ENCODE results near the gene GOLGA6L7.
"Not testable (repeated sequence)": the region's sequence is repeated elsewhere in the genome, so short reads cannot be mapped to it uniquely, and the experiment has no call there.

Gene GOLGA6L7

GRCh38 chr15:28844147-28844546 lies 4.3 kb downstream of the GOLGA6L7 start:
- DNase-seq (ENCODE audit: low read depth), result not testable (repeated sequence)

DNA sequence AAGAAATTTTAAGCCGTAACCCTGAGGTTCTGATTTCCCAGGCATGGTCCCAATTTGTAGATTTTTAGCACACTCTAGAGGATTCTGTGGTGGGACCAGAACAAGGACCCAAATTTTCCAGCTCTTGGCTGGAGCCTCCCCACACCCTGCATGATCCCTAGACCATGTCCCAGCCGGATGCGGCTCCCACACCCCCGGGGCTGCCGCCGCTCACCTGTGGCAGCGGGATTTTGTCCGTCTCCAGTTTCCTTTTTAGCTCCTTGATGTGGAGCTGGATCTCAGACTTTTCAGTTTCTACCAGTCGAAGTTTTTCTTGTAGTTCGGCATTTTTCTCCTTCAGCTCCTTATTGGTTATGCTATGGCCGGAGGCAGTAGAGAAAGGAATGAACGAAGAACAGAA lies 4.9 kb downstream of the GOLGA6L7 start:
- not testable (repeated sequence) for DNase-seq (ENCODE audit: low read depth)

DNA sequence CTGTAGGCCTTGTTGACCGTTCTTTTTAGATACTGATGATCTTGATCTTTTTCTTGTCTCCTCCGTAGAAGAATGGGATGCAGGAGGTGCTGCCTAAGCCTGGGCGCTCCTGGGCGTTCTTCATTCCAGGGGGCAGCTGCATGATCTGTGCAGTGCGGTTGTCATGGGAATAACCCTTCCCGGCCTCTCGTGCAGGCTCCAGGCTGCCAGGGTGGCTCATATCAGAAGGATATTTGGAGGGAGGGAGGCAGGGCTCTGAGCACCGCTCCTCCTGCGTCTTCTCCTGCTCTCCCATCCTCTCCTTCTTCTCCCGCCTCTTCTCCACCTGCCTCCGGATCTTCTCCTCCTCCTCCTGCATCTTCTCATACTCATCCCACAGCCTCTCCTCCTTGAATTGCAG lies 6.2 kb downstream of the GOLGA6L7 start:
- not testable (repeated sequence) for DNase-seq (ENCODE audit: low read depth)

DNA sequence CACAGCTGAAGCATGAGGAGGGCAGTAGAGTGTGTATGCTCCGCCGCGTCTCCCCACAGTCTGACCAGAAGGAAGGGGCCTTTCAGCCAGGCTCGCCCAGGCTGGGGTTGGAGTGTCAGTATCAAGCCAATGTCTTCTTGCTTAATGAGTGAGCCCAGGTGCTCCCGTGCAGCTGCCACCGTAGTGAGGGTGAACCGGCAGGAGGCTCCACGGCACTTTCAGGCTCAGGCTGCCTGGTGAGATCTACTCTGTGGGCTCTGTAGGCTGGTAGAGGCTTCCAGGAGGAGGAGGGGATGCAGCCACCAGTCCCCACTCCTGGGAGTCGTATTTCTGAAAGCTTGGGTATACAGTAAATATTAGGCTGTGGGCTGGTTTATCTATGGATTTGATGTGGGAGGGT lies 8.2 kb downstream of the GOLGA6L7 start:
- DNase-seq (ENCODE audit: low read depth), result not testable (repeated sequence)

- not testable (repeated sequence) for DNase-seq (ENCODE audit: low read depth)
These were observed 13.4 kb downstream of the GOLGA6L7 start for GRCh38 chr15:28834957-28835585.

GRCh38 chr15:28831897-28832587 lies 16.4 kb downstream of the GOLGA6L7 start:
- DNase-seq (ENCODE audit: low read depth), result peak; percentile 20

GRCh38 chr15:28821420-28821819 lies 27.0 kb downstream of the GOLGA6L7 start:
- not testable (repeated sequence) for DNase-seq (ENCODE audit: low read depth)

DNA sequence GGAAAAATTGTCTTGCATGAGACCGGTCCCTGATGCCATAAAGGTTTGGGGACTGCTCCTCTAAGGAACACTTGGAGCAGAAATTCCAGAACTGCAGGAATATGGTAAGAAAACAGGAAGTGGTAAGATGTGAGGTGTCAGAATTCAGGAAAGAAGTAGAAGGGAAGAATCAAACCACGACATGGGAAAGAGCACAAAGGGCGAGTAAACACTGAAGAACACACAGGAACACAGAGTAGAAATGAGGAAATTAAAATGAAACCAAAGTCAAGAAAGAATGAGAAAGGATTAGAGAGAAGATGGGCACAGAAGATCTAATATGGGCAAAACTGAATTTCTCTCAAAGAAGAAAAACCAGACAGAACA lies 28.5 kb downstream of the GOLGA6L7 start:
- not testable (repeated sequence) for DNase-seq (ENCODE audit: low read depth)

GRCh38 chr15:28819019-28819929 lies 29.2 kb downstream of the GOLGA6L7 start:
- not testable (repeated sequence) for DNase-seq (ENCODE audit: low read depth)

- not testable (repeated sequence) for DNase-seq (ENCODE audit: low read depth)
These were observed 30.3 kb downstream of the GOLGA6L7 start for GRCh38 chr15:28818168-28818567.

DNA sequence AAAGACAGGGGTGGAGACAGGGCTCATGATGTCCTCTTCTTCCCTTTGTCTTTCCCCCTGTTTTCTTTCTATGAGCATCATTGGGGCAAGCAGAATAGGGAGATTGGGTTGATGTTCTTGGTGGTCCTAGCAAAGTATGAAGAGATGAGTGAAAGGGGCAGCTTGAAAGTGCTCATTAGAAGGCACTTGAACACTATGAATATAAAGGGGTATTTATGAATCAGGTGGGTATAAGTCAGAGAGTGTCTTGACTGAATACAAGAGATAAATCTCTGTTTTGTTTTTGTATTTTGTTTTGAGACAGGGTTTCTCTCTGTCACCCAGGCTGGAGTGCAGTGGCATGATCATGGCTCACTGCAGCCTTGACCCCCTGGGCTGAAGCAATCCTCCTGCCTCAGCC lies 34.4 kb downstream of the GOLGA6L7 start:
- DNase-seq (ENCODE audit: low read depth), result not testable (repeated sequence)

DNA sequence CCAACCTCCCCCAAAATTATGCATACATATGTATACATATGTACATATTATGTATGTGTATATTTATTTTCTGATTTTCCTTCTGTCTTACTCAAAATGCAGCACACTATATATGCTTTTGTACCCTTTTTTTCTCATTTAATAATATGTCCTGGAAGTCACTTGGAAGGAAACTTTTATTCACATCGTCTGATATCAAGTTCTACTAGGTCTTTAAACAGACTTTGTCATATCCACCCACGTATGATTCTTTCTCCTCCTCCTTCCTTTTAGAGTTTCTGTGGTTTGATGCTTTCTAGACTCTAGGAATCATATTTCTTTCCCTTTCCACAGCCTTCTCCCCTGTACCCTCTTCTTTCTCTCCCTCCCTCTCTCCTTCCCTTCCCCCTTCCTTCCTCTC lies 35.1 kb downstream of the GOLGA6L7 start:
- DNase-seq (ENCODE audit: low read depth), result not testable (repeated sequence)

- DNase-seq (ENCODE audit: low read depth), result not testable (repeated sequence)
These were observed 36.4 kb downstream of the GOLGA6L7 start for GRCh38 chr15:28811852-28812550.

DNA sequence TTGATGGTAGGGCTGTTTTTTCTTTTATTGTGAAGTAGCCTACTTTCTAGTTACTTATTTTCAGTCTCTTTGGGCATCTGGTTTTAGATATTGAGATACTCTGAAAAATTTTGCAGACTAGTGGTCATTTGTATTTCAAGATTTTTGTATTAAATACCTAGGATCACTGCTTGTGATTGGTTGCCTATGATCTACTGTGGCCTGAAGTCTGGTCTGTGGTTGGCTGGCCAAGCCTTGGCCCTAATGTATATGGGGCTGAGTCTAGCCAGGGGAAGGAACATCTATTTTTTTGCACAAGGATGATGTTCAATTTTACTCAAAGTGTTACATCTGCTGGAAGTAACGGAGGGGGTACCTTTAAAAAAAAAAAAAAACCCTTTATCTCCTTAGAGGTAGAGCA lies 38.0 kb downstream of the GOLGA6L7 start:
- DNase-seq (ENCODE audit: low read depth), result not testable (repeated sequence)

DNA sequence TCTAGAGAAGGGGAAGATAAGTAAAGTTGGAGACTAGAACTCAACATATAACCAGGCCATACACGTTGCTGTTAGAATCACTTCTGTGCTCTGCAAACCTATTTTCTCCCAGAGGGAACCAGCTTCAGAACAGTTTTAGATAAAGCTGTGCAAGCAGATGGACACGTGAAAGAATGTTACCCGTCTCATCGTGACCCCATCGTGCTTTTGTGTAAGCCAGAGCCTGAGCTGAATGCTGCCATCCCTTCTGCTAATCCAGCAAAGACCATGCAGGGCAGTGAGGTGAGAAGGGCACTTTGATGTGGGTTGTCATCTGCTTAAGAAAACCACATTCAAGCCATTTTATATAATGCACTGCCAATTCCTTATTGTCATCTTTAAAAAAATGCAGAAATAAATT lies 40.3 kb downstream of the GOLGA6L7 start:
- not testable (repeated sequence) for DNase-seq (ENCODE audit: low read depth)

DNA sequence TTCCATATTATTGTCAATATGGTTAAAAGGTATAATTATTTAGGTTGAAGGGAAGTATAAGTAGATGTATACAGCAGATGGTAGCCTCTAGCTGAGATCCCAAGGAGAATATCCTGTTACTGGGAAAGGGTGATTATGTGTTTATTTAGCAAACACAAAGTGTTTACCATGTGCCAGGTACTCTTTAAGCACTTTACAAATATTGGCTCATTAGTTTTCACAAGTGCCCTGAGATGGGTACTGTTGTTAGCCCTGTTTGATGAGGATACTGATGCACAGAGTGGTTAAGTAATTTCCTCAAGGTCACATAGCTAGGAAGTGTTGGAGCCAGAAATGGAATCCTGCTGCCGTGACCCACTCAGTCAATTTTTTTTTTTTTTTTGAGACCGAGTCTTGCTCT lies 48.1 kb downstream of the GOLGA6L7 start:
- DNase-seq (ENCODE audit: low read depth), result not testable (repeated sequence)

GRCh38 chr15:28798234-28798633 lies 50.2 kb downstream of the GOLGA6L7 start:
- not testable (repeated sequence) for DNase-seq (ENCODE audit: low read depth)

DNA sequence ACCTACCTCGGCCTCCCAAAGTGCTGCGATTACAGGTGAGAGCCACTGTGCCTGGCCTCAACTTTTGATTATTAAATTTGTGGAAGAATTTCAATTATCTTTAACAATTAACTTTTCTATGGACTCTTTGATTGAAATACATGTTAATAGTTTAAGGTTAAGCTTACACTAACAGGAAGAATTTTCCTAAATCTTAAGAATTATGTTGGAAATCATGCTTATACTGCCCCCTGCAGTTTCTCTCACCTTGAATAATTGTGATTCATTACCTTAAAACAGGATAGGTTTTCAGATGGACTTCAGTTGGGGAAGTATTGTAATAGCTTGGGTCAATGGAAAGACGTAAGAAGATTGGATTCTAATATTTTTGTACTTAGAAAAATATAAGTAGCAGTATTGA lies 54.2 kb downstream of the GOLGA6L7 start:
- DNase-seq (ENCODE audit: low read depth), result not testable (repeated sequence)
